Stimulated activated CD8-positive, alpha-beta memory T cell treated with anti-CD3 and anti-CD28 coated beads, Interleukin-15, amount 100 ng/mL, for 48 hours (primary cell): ENCODE measurements around the gene WDR1.
A peak's percentile ranks its signal among the peaks of the same experiment; 100 is the strongest.
"Not testable (repeated sequence)": the region's sequence is repeated elsewhere in the genome, so short reads cannot be mapped to it uniquely, and the experiment has no call there.

Source experiments
- DNase-seq, 2 donors: peaks; one replicate each; pipeline ENCODE4 v3.0.0-alpha.2; 2020; ENCODE audit warnings: low read depth in 2 of 2

The WDR1 gene

DNA sequence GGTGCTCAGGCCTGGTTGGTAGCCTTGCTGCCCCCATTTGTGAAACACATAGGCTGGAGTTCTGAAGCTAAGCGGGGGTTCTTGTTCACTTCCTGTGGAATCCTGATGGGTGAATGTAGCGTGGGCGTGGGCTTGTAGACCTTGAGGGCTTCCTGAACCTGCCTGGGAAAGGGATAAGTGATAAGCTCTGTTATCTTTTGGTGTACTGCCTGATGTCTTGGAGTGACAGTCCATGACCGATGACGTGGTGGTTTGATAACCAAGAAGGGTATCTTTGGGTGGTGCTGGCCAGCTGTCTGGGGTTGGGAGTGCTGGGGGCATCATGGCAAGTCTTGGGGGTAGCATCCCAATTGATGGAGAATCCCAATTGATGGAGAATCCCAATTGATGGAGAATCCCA, 17.5 kb upstream of the WDR1 start:
- no peak for DNase-seq

DNA sequence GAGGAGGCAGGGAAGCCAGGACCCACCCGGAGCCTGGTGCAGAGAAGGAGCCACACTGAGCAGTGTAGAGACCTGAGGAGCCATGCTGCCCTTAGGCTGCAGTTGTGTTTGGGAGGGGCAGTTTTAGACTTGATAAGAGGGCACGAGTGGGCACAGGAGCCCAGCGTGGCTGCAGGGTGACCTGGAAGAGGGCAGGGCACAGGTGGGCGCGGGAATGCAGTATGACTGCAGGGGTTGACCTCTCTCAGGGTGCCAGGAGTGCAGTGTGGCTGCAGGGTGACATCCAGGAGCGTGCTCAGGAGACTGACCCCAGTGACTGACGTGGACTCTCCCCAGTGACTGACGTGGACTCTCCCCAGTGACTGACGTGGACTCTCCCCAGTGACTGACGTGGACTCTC, 14.6 kb upstream of the WDR1 start:
- no peak for DNase-seq

DNA sequence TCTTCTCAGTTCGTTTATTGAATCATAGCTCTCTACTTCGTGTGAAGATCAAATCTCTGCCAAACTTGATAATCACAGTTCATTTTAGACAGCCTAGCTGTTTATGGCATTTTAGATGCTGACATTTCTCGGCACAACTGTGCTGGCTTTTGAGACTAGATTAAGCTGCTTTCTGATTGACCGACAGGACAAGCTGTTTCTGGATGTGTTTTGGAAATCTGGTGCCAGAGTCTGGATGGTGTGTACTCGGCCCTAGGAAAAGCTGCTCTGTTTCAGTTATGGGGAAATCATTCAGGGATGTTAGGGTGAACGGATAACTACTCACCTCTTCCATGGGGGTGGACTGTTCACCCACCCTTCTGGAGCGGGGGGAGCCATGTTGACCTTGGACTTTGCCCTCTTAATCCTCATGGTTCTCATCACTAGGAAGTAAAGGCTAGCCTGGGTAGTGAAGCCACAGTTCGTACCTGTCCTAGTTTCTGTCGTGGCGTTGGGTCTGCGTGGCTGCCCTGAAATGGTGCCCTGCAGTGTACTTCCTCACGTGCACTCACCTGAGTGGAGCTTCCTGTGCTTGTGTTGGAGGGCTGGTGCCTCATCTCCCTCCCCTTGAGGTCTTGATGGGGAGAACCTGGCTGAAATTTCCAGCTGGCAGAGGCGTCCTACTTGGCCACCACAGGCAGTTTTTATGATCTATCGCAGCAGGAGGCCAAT, 13.7 kb upstream of the WDR1 start:
- no peak for DNase-seq

DNA sequence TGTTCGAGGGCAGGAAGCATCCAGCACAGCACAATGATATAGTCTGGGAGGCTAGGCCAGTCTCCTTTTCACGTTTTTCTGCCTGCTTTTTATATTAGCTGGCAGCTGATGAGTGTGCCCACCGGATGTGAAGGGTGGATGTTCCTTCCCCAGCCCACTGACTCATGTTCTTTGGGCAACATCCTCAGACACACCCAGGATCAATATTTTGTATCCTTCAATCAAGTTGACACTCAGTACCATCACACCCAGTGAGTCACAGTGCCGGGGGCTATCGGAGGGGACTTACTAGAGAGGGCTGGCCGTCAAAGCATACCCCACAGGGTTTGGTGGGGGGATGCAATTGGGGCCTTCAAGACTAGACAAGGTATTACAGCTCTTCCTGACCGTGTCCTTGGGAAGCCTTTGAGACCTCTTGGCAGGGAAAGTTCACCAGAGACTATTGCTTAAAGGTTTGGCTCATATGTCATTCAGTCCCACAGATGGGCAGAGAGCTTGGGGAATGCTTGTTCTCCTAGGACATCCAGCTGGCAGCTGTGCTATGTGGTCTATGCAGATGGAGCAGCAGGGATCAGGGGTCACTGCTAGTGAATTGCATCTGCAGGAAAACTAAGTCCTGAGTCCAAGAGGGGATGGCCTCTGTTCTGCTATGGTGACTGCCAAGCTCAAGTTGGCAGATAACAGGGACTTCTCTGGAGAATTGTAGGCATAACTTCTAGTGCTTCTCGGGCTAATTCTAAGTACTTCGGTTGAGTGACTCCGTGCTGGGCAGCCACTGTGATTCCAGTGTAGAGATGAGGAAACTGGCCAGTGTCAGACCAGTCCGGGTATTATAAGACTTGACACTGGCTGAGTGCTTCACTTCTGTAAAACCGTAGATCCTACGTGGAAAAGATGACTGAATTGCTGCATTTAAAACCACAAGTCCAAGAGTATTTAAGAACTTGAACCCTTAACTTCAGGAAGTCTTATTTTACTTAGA, 12.9 kb upstream of the WDR1 start:
- no peak for DNase-seq

DNA sequence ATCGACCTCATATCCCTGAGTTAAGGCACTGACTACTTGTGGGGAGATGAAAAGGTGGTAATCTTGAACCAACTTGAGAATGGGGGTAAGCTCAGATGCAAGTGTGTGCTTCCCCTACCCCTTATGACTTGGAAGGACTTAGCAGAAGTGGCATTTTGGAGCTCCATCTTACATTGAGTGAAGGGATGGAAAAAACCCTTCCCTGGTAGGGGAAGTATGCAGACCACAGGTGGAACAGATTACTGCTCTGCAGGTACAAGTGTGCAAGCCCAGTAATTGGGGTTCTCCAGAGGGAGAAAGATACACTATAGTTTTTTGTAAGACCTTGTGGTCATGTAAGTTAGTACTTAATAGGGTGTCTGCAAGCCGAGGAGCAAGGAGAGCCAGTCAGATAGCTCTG, 12.2 kb upstream of the WDR1 start:
- DNase-seq, result no peak

DNA sequence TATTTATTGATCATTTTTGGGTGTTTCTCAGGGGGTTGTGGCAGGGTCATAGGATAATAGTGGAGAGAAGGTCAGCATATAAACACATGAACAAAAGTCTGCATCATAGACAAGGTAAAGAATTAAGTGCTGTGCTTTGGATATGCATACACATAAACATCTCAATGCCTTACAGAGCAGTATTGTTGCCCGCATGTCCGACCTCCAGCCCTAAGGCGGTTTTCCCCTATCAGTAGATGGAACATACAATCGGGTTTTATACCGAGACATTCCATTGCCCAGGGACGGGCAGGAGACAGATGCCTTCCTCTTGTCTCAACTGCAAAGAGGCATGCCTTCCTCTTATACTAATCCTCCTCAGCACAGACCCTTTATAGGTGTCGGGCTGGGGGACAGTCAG, 10.9 kb upstream of the WDR1 start:
- DNase-seq, result not testable (repeated sequence)

DNA sequence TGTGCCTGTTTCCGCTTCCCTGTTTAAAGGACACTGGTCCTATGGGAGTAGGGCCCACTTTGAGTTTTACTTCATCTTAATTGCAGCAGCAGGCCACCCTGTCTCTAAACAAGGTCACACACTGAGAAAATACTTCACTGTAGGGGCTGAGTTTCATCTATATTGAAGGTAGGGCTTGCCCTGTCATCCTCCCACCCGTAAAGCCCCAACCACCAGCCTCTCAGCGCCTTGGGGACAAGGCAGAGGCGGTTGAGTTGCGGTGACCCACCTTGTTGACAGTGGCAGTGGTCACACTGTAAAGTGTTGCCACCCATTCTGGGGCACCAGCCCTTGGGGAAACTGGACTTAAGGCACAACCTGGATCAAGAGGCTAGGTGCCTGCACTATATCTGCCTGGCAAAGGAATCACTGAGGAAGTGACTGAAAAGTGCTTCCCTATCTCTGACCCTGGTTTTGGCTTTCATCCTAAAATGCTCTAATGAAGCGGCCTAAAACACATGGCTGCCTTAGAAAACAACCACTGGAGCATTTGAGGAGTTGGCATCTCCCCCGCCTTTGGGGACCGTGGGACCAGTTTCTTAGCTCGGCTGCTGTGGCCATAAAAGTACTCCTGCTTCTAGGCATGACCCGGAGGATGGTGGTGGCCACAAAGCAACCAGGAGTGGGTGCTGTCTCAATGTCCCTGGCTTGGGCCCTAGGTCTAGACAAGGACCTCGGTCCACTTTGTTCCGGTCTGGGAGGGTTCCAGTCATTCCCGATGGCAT, 7.8 kb upstream of the WDR1 start:
- DNase-seq, result no peak

DNA sequence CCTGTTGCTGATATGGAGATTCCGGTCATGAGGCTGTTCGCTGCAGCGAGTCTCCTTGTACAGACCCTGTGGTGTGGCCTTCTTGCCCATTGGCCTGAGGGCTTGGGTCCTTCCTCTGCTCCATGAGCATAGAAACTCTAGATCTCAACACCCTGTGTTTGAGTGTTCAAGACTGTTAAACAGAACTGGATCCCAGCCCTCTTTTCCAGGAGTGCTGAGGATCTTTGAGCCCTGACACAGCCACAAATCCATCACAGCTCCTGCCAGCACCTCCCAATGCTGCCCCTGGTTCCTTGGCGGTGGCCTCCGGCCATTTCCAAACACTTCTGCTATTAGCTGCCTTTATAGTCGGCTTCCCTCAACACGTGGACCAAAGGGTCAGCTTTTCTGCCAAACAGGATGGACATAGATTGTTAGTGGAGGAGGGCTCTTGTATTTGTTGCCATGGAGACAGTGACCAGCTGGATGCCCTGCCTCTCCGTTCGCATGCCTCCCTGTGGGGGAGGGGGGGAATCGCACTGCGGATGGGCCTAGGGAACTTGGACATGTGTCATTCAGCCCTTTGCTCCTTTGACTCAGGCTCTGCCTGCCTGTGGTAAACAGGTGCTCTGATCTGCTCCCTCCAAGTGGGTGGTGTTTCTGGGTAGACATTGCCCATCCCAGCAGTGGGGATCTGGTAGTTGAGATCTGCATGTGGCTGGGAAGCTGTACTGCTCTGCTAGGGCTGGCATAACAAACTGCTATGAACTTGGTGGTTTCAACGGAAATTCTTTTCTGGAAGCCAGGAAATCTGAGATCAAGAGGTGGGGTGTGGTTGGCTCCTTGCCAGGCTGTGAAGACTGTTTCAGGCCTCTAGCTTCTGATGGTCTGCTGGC, 6.9 kb upstream of the WDR1 start:
- no peak for DNase-seq

DNA sequence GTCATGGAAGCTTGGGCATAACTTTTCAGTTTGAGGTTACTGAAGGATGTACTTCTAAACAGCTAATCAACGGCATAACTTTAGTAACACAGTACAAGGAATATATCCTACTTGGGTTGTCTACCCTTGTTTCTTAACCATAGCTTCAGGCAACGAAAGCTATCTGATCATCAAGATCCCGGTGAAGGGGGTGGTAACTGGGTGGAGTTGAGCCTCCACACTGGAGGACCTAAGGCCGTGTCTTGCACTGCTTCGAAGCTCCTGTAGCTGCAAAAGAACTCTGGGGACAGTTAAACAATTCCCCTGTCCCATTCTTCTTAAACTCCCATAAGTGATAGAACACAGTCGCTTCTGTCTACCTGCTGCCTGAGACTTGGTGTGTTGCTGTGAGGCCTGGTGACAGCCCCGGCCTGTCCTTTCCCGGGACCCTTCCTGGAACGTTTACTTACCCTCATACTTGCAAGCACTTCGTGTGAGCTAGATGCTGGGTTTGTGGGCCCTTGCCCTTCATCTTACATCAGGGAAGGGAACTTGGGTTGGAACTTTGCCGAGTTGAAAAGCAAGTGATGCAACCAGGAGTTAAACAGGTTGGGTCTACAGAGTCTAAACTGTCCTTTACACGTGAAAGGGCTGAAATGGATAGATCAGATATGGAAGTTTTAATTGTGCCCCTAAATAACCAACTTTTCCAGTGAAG, 5.8 kb upstream of the WDR1 start:
- DNase-seq, result no peak

DNA sequence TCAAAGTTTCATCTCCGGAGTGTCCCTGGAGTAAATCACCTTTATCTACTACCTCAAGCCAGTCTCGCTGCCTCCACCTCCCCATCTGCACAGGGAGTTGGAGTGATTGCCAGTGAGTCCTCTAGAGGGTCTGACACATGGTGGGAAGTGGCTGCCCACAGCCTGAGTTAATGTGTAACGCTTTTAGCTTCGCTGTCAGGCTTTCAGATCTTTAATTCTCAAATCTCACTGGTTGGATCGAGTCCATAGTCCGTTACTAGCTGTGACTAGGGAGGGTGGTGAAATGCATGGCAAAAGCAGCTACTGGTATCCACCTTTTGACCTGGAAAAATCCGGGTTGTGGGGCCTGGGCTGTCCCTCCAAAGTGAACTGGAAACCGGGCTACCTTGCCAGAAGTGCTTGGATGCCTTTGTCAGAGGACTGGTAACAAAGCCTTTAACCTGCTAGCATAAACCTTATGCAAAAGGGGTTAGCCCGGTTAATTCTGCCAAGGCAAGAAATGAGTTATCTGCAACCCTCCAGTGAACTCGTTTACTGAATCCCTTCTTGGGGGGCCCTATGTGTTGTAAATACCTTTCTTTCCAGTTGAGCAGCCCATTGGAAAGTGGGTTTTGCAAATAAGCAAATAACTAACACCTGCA, 5.1 kb upstream of the WDR1 start:
- DNase-seq, result no peak

DNA sequence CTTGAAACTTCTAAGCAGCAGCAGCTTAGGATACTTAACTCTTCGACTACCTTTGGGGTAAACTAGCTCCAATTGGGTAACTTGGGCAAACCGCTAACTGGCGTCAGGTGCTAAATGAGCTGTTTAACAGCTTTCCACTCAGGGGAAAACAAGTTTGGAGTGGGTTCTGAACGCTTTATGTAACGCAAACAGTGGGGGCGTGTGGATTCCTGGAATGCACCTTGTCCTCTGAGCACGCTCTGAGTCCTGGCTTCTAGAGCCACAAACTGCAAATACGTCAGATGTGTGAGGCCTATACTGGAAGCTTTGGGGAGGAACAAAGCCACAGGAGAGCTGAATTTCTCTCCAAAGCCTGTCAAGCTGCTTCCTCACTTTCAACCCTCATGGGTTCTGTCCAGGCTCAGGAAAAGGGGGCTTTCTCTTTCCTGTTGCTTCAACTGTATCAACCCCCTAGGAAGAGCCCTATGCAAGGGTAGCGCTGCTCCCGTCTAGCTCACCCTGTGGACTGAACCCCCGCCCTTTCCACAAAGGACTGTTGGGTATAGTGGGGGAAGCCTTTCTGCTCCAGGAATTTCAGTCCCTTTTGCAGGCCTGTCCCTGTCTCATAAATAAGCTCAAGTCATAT, 4.5 kb upstream of the WDR1 start:
- DNase-seq, result no peak

DNA sequence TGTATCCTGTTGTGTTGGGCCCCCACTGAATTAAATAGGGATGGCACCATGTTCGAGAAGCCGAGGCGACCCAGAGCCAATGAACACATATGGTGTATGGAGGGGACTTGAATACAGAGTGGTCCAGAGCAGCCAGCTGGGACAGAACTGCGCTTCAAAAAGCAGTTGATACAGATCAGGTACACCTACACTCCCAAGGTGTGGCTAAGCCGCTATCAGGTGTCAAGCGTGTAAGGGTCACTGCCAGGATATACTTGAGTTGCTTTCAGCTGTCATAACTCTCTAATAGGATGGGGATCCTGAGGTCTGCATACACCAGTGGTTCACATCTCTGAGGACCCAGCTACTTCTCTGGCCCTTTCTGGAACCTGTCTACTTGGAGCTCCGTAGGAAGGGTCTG, 3.2 kb upstream of the WDR1 start:
- no peak for DNase-seq

DNA sequence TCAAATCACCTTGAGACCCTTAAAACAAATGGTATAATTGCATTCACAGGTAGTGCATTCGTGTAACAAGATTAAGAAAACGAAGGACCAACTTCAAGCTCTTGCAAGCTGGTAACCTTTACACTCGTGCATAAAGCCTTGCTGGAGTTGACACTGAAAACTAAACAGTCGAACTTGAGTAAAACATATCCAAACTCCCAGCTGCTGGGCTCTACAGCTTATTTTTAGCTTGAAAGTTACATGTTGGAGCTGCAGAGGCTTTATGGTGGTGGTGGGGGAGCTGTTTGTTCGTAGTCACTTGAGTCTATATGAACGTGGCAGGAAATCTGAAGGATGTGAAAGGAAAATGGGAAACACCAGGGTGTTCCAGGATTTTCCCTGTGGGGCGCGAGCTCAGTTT, 2.7 kb upstream of the WDR1 start:
- DNase-seq, result no peak

DNA sequence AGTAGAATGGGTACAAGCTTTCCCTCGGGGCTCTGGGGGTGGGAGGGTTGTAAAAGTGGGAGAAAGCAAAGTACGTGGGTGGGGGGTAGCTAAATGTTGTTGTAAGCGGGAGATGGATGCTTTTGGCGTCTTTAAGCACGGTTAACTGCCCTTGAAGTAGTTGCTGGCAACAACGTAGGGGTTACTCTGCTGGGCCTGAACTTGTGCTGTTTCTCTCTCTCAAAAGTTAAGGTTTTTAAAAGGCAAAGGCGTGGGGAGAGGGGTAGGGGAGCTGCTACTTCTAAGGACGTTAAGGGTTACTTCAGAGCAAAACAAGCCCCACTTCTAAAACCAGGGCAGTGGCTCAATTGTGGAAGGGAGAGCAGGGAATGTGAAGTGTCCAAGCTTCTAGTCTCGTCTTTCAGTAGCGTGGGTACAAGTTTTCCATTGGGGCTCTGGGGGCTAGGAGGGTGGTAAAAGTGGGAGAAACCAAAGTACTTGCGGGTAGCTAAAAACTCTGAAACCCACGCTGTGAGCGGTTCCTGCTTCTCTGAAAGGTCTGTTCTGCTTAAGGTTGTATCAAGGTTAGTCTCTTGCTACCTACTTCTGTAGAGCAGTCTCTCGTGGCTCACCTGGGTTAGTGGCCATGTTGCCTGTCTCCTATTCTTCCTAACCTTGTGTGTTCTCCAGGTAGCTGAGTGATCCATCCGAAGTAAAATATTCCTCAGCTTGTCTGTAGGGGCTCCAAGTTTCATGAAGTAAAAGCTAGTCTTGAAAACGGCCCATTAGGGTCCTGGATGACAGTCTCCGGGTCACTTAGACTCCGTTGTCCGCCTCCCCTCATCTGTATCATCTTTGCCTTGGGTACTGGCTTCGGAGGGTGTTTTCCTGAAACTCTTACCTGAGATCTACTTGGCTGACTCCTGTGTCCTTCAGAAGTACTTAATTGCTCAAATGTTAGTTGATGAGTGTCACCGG, 1.7 kb upstream of the WDR1 start:
- no peak for DNase-seq

DNA sequence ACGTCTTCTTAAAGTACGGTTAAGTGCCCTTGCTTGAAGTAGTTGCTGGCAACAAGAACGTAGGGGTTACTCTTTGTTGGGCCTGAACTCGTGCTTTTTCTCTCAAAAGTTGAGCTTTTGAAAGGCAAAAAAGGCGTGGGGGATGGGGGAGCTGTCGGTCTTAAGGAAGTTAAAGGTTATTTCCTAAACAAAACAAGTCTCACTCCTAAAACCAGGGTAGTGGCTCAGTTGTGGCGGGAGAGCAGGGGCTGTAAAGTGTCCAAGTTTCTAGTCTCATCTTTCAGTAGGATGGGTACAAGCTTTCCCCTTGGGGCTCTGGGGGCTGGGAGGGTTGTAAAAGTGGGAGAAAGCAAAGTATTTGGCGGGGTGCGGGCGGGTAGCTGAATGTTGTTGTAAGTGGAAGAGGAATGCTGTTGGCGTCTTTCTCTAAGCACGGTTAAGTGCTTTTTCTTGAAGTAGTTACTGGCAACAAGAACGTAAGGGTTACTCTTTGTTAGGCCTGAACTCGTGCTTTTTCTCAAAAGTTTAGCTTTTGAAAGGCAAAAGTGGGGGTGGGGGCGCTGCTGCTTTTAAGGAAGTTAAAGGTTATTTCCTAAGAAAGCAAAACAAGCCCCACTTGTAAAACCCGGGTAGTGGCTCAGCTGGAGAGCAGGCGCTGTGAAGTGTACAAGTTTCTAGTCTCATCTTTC, 904 bp upstream of the WDR1 start:
- no peak for DNase-seq

DNA sequence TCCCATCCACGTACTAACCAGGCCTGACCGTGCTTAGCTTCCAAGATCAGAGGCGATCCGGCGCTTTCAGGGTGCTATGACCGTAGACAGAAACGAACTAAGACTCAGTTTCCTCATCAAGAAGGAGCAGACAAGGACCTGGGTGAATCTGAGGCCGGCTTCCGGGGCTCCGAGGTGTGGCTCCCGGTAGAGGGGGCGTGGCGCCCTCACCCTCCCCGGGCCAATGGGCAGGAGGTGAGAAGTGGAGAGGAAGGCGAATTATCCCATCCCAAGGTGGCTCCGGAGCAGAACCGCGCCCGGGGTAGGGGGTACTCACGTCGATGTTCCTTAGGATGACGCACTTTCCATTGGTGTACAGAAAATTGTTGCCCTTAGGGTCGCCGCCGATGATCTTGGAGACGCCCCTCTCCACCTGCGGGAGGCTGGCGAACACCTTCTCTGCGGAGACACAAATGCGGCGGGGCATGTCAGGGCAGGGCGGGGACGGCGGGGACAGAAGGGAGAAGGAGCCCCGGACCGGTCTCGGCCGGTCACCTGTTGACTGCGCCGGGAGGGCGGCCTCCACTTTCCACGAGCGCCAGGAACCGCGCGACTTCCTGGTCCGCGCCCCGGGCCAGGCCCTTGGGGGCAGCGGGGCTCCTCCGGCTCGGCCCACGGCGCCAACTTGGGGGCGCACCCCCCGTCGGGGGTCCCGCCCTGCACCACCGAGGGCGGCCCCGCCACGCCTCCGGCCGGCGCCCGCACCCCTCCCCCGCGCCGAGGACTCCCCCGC, 616 bp downstream of the WDR1 start:
- peak; percentile 64 to 70 for DNase-seq

DNA sequence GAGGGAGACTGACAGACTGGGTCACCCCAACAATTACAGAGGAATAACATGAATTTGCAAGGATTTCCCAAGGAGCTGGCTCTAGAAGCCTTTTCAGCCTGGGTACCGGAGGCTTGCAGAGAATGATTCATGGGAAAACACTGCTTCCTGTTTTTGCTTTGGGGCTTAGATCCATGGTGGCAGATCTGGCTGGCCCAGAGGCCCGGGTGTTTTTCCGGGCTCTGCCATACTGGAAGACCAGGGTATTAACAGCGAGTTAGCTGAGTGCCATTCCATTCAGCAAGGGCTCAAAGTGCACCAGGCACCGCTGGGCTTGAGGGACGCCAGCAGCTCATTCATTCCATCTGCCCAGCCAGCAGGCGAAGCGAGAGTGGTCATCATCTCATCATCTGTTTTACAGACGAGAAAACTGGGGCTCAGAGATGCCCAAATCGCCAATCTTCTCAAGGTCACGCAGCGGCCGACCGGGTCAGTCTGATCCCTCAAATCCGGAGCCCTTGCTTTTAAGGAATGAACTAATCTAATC, 1.3 kb downstream of the WDR1 start:
- no peak for DNase-seq
